IMR-90 (cell line): Measurements from ENCODE around the gene TUBGCP2. TPM values are rescaled to one million over a fixed set of nuclear protein-coding genes. Genes with fewer than 3 reads are reported as not detected.

ENCODE experiments used
- ATAC-seq: fragments of 200-7000 bp; cut with Tn5 transposase; 2 replicates; pipeline ENCODE4 v1.9.1; 2020; ENCODE audit warnings: low read depth, mild to moderate bottlenecking, moderate library complexity
- BruUV-seq: library from RNA; stranded (reverse); fragments of 400-500 nt; replicated peaks from 2 replicates; lab custom pipeline; 2021; lab: Mats Ljungman, UMichigan
- CTCF ChIA-PET: fragments of 300-600 bp; formaldehyde crosslinking; extraction: SDS; loops from one replicate; lab custom pipeline; 2021; ENCODE audit warnings: antibody characterized with exemption; lab: Yijun Ruan, JAX
- POLR2A ChIA-PET: fragments of 300-600 bp; sonication (Branson Sonifier 250); formaldehyde crosslinking; loops from one replicate; lab custom pipeline; 2022; ENCODE audit warnings: antibody characterized with exemption; ENCODE audit not compliant: unreplicated experiment; lab: Charles Lee
- DNase-seq: peaks from one replicate; pipeline ENCODE4 v3.0.0; 2013
- H2AFZ ChIP-seq: replicated peaks from 2 replicates; pipeline ENCODE3; 2013; ENCODE audit warnings: low read length, mild to moderate bottlenecking; ENCODE audit not compliant: poor library complexity
- H2AK5ac ChIP-seq: 2 replicates; pipeline ENCODE4 v1.6.1; 2013; ENCODE audit warnings: low read depth, low read length, inconsistent platforms
- H2AK9ac ChIP-seq: replicated peaks from 2 replicates; pipeline ENCODE3; 2013; ENCODE audit warnings: mild to moderate bottlenecking, low read depth, low read length, moderate library complexity; ENCODE audit not compliant: poor library complexity
- H2BK120ac ChIP-seq: 2 replicates; pipeline ENCODE4 v1.6.1; 2013; ENCODE audit warnings: low read depth, low read length, inconsistent platforms
- H2BK15ac ChIP-seq: 3 replicates; pipeline ENCODE4 v1.6.1; 2013; ENCODE audit warnings: low read depth, low read length, inconsistent platforms
- H2BK20ac ChIP-seq: 2 replicates; pipeline ENCODE4 v1.6.1; 2013; ENCODE audit warnings: low read depth, mild to moderate bottlenecking, inconsistent platforms, low read length, moderate library complexity
- H2BK5ac ChIP-seq: 2 replicates; pipeline ENCODE4 v1.6.1; 2013; ENCODE audit warnings: mild to moderate bottlenecking, low read depth, low read length, inconsistent platforms; ENCODE audit not compliant: poor library complexity, severe bottlenecking
- H3K14ac ChIP-seq: replicated peaks from 2 replicates; pipeline ENCODE4 v1.6.1; 2013; ENCODE audit warnings: low read depth, low read length, inconsistent platforms
- H3K18ac ChIP-seq: 2 replicates; pipeline ENCODE4 v1.6.1; 2013; ENCODE audit warnings: low read depth, low read length, control low read depth
- H3K23ac ChIP-seq: 2 replicates; pipeline ENCODE4 v1.6.1; 2013; ENCODE audit warnings: low read depth, low read length, inconsistent platforms
- H3K27ac ChIP-seq: 2 replicates; pipeline ENCODE4 v1.5.1; 2013; ENCODE audit warnings: mild to moderate bottlenecking, control low read depth, low read length; ENCODE audit not compliant: insufficient read depth
- H3K27me3 ChIP-seq: 2 replicates; pipeline ENCODE4 v1.6.1; 2013; ENCODE audit warnings: low read length; ENCODE audit not compliant: control insufficient read depth, insufficient read depth
- H3K36me3 ChIP-seq: 2 replicates; pipeline ENCODE4 v1.6.1; 2013; ENCODE audit warnings: low read length, mixed read lengths; ENCODE audit not compliant: control insufficient read depth, insufficient read depth
- H3K4ac ChIP-seq: 2 replicates; pipeline ENCODE4 v1.6.1; 2013; ENCODE audit warnings: low read depth, low read length, inconsistent platforms
- H3K4me1 ChIP-seq: 2 replicates; pipeline ENCODE4 v1.6.1; 2013; ENCODE audit warnings: low read length, mixed read lengths; ENCODE audit not compliant: control insufficient read depth, insufficient read depth
- H3K4me2 ChIP-seq: 2 replicates; pipeline ENCODE4 v1.6.1; 2013; ENCODE audit warnings: low read depth, mild to moderate bottlenecking, control low read depth, low read length, moderate library complexity
- H3K4me3 ChIP-seq: 2 replicates; pipeline ENCODE4 v1.5.1; 2013; ENCODE audit warnings: low read depth, mild to moderate bottlenecking, control low read depth, low read length, moderate library complexity; ENCODE audit not compliant: insufficient read depth
- H3K56ac ChIP-seq: 2 replicates; pipeline ENCODE4 v1.6.1; 2013; ENCODE audit warnings: low read length, inconsistent platforms; ENCODE audit not compliant: insufficient read depth; ENCODE audit errors: extremely low read depth
- H3K79me1 ChIP-seq, 2 experiments: 2 replicates each; pipeline ENCODE4 v1.6.1; 2013; ENCODE audit warnings: low read length in 2 of 2, inconsistent platforms in 1 of 2, low read depth in 1 of 2
- H3K9ac ChIP-seq: 2 replicates; pipeline ENCODE4 v1.6.1; 2013; ENCODE audit warnings: low read depth, low read length, control low read depth
- H3K9me1 ChIP-seq: 2 replicates; pipeline ENCODE4 v1.6.1; 2013; ENCODE audit warnings: low read length, inconsistent platforms; ENCODE audit not compliant: insufficient read depth
- H3K9me3 ChIP-seq: 2 replicates; pipeline ENCODE4 v1.6.1; 2013; ENCODE audit warnings: low read length; ENCODE audit not compliant: control insufficient read depth, insufficient read depth
- H4K20me1 ChIP-seq: 2 replicates; pipeline ENCODE4 v1.6.1; 2013; ENCODE audit warnings: low read length, inconsistent platforms; ENCODE audit not compliant: insufficient read depth
- H4K5ac ChIP-seq: 2 replicates; pipeline ENCODE4 v1.6.1; 2013; ENCODE audit warnings: mild to moderate bottlenecking, low read depth, low read length, control low read depth
- H4K8ac ChIP-seq, 2 experiments: 2 replicates each; pipeline ENCODE4 v1.6.1; 2013; ENCODE audit warnings: low read depth in 2 of 2, low read length in 2 of 2, control low read depth in 1 of 2, inconsistent platforms in 1 of 2
- H4K91ac ChIP-seq: 2 replicates; pipeline ENCODE4 v1.6.1; 2013; ENCODE audit warnings: low read depth, low read length, inconsistent platforms; ENCODE audit not compliant: insufficient read depth
- MAFK ChIP-seq: IDR thresholded peaks from 2 replicates; pipeline ENCODE4 v1.6.1; 2012; ENCODE audit warnings: low read depth, low read length, improper control_type of control experiment
- RCOR1 ChIP-seq: IDR thresholded peaks from 2 replicates; pipeline ENCODE4 v1.6.1; 2012; ENCODE audit warnings: mild to moderate bottlenecking, low read length, improper control_type of control experiment; ENCODE audit not compliant: insufficient replicate concordance
- WGBS, 2 experiments: methylation state at CpG; one replicate each; pipeline versions ENCODE4 v1.1.5 to v1.1.7; 2013; ENCODE audit warnings: missing lambda C conversion rate in 2 of 2; ENCODE audit not compliant: insufficient read length in 1 of 2; ENCODE audit errors: extremely low coverage in 2 of 2; 5-methylcytosine and 5-hydroxymethylcytosine counted together
- dilution Hi-C: fragments of 300-500 bp; cut with HindIII; formaldehyde crosslinking; loops from one replicate; pipeline ENCODE4 v1.14.3; 2018; ENCODE audit warnings: low sequenced_read_pairs; ENCODE audit not compliant: unreplicated experiment
- in situ Hi-C: fragments of 300-500 bp; cut with MboI; formaldehyde crosslinking; loops from 3 replicates; pipeline ENCODE4 v1.14.3; 2019; ENCODE audit warnings: low sequenced_read_pairs, inconsistent platforms, mixed read lengths
- intact Hi-C: fragments of 100-400 bp; cut with micrococcal nuclease; formaldehyde crosslinking; loops from 2 replicates; pipeline ENCODE4 v1.10.0; 2022
- polyA plus RNA-seq, 3 experiments: library from polyadenylated mRNA; depleted of rRNA; stranded (reverse); fragments of >200 nt; gene quantifications; 2 replicates each; pipeline ENCODE4 v1.2.3, GENCODE V29; 2012; ENCODE audit warnings: low replicate concordance in 1 of 3
- total RNA-seq: library from RNA; depleted of rRNA; stranded (reverse); fragments of >200 nt; gene quantifications from 2 replicates; pipeline ENCODE4 v1.2.3, GENCODE V29; 2012

TUBGCP2 gene
- total and polyA plus RNA-seq, 2 of the 4 experiments (the other 2 are of a cell fraction) = 48.1 to 72.6 TPM

DNA sequence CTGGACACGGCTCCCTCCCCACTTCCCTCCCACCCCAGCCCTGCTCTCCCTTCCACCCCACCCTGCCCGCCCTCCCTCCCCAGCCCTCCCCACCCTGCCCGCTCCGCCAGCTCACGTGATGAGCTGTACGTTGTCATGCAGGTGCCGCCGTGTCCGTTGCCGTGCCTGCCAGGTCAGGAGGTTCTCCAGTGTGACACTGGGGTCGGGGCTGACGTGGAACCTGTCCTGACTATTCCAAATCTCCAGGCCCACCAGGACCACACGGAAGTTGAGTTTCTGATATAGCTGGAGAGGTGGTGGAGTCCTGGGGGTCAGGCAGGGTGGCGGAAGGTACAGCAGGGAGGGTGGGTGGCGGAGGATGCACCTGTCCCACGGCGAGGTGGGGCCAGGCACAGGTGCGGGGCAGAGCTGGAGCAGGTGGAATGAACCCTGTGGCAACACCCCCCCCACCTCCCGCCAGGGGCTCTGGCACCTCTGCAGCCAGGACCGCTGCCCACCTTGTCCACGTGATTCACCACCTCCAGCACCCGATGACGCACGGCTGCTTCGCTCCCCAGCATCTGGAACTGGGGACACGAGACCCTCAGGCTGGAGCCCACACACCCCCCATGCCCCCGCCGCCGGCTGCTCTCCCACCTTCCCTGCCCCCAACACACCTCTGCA is 36.2 kb downstream of the TUBGCP2 start:
- H2AFZ ChIP-seq = no peak overlapping the region
- no peak overlapping the region for H3K27ac ChIP-seq
- H3K9me1 ChIP-seq = no peaks in the 10 kb centered on the region
- H2AK9ac ChIP-seq = no peak overlapping the region
- dilution Hi-C loops = no loop called here
- H3K36me3 ChIP-seq = peaks cover 4% of the 10 kb centered on the region; the same call in 1 of the 2 replicates
- no peak overlapping the region for H3K4me2 ChIP-seq
- H2BK120ac ChIP-seq = no peak overlapping the region
- peaks cover 9% of the 10 kb centered on the region for H3K27me3 ChIP-seq
- in situ Hi-C loops = loop anchor here (25.0 kb wide), 1 partner anchor 610 kb away; no protein-coding TSS in a partner anchor
- intact Hi-C loops = no loop called here
- no peak overlapping the region for H3K18ac ChIP-seq
- H2BK15ac ChIP-seq = no peak overlapping the region
- no peak overlapping the region for H4K8ac ChIP-seq
- no peak overlapping the region for H3K56ac ChIP-seq
- H3K79me1 ChIP-seq = no peaks in the 10 kb centered on the region; a peak in 1 of 4 replicates
- TF ChIP-seq MAFK = no peak
- TF ChIP-seq RCOR1 = no peak
- H3K4me1 ChIP-seq = no peaks in the 10 kb centered on the region
- no peak overlapping the region for H2BK20ac ChIP-seq
- no peak overlapping the region for H2BK5ac ChIP-seq
- H3K4me3 ChIP-seq = no peak overlapping the region
- H4K91ac ChIP-seq = no peak overlapping the region
- WGBS, 2 experiments = 83% methylated on average over 6 of the region's 29 CpGs; no CpG with 5 or more reads in 1 of the 2 experiments
- no peaks in the 10 kb centered on the region for H4K20me1 ChIP-seq
- ChIA-PET POLR2A (no interaction called here), CTCF (no interaction called here)
- no peak for DNase-seq
- H4K5ac ChIP-seq = no peak overlapping the region
- H3K4ac ChIP-seq = no peak overlapping the region
- no peak overlapping the region for H3K23ac ChIP-seq
- no peak for ATAC-seq
- no peaks in the 10 kb centered on the region for H3K9me3 ChIP-seq
- H3K9ac ChIP-seq = no peak overlapping the region
- H3K14ac ChIP-seq = no peak overlapping the region
- H2AK5ac ChIP-seq = no peak overlapping the region
- no TSS peak for BruUV-seq
